Breast epithelium (tissue), 3 donors: ENCODE measurements around the gene XKR7.

Experiments used
- POLR2A ChIP-seq: fragments of 450-650 bp; IDR thresholded peaks from one replicate; pipeline ENCODE4 v1.6.1; 2016; ENCODE audit warnings: antibody characterized with exemption, mild to moderate bottlenecking, moderate library complexity
- TF ChIP-seq, protein P1 (sequence below), 3 donors: fragments of 450-650 bp; IDR thresholded peaks; one replicate each; pipeline ENCODE4 v1.5.1; 2016 to 2017; ENCODE audit warnings: antibody characterized with exemption in 3 of 3, mild to moderate bottlenecking in 3 of 3, moderate library complexity in 3 of 3

DNA sequence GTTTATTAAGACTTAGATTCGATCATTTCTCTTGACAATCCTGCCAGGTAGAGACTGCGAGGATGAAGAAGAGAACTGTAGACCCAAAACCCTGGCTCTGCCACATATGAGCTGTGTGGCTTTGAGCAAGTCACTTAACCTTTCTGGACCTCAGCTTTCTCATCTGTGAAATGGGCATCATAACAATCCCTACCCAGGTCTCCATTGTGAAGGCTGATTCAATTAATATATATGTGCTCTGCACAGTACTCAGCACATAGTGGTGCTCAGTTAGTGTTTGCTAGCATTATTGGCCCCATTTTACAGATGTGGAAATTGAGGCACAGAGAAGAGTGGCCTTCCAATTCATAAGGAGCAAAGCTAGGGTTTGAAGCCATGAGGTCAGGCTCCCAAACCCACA lies 7.9 kb downstream of the XKR7 start:
- TF ChIP-seq, protein P1, sequence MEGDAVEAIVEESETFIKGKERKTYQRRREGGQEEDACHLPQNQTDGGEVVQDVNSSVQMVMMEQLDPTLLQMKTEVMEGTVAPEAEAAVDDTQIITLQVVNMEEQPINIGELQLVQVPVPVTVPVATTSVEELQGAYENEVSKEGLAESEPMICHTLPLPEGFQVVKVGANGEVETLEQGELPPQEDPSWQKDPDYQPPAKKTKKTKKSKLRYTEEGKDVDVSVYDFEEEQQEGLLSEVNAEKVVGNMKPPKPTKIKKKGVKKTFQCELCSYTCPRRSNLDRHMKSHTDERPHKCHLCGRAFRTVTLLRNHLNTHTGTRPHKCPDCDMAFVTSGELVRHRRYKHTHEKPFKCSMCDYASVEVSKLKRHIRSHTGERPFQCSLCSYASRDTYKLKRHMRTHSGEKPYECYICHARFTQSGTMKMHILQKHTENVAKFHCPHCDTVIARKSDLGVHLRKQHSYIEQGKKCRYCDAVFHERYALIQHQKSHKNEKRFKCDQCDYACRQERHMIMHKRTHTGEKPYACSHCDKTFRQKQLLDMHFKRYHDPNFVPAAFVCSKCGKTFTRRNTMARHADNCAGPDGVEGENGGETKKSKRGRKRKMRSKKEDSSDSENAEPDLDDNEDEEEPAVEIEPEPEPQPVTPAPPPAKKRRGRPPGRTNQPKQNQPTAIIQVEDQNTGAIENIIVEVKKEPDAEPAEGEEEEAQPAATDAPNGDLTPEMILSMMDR (IDR thresholded peaks at IDR 0.05), result no peak
- no peak for TF ChIP-seq POLR2A
